Measurements from ENCODE around the gene KIF1C.
"Not testable (repeated sequence)": the region's sequence is repeated elsewhere in the genome, so short reads cannot be mapped to it uniquely, and the experiment has no call there.

Gene KIF1C

DNA sequence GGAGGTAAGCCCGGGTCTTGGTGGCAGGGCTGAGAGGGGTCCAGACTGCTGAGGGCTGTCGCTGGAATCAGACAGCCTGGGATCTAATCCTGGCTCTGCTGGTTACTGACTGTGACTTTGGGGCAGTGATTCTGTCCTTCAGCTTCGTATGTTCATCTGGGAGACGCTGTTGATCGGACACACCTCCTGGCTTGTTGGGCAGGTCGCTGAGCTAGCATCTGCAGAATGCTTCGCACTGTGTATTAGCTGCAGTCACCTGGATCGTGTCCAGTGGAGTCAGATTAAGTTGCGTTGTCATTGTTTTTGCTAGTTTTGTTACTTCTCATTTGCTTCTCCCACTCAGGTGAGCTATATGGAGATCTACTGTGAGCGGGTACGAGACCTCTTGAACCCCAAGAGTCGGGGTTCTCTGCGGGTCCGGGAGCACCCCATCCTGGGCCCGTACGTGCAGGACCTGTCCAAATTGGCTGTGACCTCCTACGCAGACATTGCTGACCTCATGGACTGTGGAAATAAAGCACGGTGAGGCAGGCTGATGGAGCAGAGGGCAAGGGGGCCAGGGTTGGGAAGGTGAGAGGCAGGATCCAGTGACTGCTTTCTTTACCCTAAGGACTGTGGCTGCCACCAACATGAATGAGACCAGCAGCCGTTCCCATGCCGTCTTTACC, 4.5 kb downstream of the KIF1C start:
- DNase-seq: no peak

- DNase-seq: no peak
Measured at GRCh38 chr17:5003214-5003867, 5.6 kb downstream of the KIF1C start.

DNA sequence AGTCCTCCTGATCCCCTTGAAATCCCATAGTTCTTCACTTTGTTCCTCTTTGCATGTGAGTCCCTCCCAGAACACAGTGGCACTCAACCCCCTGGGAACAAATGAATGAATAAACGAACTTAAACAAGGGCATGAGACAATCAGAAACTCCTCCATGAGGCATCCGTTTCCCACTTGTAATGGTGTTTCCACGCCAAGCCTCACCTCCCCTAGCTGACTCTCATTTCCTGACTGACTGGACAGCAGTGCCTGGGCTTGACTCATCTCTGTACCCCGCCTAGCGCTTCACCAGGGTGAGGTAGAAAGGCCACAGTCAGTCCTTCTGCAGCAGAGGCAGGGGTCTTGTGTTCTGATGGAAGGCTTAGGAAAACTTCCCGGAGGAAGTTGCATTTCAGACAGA, 14.2 kb downstream of the KIF1C start:
- DNase-seq: no peak

GRCh38 chr17:5014357-5014756, 16.6 kb downstream of the KIF1C start:
- no peak for DNase-seq

DNA sequence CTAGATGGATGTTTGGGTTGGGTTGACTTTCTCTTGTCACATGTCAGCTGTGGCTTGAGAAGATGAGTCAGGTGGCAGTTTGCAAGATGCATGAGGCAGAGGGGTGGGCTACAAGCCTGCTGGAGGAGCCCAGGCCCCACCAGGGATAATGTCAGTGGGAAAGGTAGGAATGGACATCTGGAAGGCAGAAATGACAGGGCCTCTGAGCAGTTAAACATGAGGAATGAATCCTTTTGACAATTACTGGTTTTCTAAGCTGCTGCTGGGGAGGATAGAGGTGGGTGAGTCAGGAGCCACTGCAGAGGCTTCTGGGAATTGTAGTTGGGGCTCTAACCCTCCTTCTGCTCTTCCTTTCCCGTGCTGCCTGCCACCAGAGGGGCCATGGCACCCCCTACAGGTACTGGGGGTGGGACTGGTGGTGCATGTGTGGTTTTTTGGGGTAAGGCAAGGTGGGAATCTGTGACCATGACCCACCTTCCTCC, 21.8 kb downstream of the KIF1C start:
- no peak for DNase-seq

GRCh38 chr17:5020502-5021023, 22.8 kb downstream of the KIF1C start:
- DNase-seq: no peak

DNA sequence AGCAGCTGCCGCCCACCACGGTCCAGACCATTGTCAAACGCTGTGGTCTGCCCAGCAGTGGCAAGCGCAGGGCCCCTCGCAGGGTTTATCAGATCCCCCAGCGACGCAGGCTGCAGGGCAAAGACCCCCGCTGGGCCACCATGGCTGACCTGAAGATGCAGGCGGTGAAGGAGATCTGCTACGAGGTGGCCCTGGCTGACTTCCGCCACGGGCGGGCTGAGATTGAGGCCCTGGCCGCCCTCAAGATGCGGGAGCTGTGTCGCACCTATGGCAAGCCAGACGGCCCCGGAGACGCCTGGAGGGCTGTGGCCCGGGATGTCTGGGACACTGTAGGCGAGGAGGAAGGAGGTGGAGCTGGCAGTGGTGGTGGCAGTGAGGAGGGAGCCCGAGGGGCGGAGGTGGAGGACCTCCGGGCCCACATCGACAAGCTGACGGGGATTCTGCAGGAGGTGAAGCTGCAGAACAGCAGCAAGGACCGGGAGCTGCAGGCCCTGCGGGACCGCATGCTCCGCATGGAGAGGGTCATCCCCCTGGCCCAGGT, 24.5 kb downstream of the KIF1C start:
- DNase-seq: no peak

GRCh38 chr17:5023588-5024147, 25.9 kb downstream of the KIF1C start:
- DNase-seq: no peak

GRCh38 chr17:5024604-5025003, 26.9 kb downstream of the KIF1C start:
- no peak for DNase-seq

- no peak for DNase-seq
Measured at GRCh38 chr17:5027299-5027698, 29.5 kb downstream of the KIF1C start.

DNA sequence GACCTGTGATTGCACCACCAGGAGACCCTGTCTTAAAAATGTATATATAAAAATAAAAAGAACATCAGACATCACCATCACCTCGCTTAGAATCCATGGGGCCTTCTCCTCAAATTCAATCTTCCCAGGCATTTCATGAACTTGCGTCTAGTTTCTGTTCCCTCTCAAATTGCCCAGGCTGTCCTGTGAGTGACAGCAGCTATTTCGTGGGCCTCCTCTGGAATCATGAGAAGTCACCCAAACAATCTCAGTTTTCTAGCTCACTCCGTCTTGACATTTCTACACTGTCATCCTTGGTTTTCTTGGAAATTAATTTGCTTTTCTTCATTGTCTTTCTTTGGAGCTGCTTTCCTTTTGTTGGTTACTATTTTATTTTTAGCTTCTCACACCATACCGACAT, 30.2 kb downstream of the KIF1C start:
- no peak for DNase-seq

GRCh38 chr17:5030168-5030567, 32.4 kb downstream of the KIF1C start:
- not testable (repeated sequence) for DNase-seq

- peak; percentile 44 for DNase-seq
Measured at GRCh38 chr17:5031365-5032082, 33.8 kb downstream of the KIF1C start.

DNA sequence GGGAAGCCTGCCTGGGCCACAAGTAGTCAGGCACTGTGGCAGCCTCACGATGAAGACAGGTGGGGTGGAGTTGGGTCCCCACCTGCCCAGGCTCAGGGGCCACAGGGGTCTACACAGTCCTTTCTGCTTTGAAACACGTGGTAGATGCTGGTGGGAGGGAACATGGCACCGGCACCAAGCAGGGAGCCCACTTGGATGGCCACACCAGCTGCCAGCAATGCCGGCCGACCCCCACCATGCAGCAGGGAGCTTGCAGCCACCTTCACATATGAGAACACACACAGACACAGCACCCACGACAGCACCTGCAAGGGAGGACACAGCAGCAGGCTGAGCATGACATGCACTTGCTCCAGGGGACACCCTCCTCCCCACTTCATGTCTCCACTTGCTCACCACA, 35.1 kb downstream of the KIF1C start:
- no peak for DNase-seq

DNA sequence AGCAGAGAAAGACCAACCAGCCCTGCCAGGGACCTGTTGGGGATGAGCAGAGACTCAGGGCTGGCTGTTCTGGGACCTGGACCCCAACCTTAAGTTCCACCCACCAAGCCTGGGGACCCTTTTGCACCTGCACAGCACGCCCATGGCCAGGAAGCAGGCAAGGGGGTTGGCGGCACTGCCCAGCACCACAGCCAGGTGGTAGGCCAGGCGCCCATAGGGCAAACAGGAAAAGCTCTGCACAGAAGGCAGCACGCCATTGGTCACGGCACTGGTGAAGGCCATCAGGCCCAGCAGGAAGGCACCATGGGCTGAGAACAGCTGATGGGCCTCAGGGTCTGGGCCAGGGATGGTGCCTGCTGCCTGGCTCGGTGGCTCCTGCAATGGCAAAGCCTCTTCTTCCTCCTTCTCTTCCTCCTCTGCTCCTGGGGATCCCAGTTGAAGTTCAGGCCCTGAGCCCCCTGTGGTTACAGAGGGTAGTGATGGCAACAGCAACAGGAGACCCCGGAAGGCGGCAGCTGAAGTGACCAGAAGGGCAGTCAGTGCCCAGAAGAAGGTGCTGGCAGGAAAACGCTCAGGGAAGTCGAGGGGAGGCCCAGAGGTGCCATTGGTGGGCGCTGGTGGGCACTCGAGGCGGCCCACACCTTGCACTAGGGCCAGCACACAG, 35.7 kb downstream of the KIF1C start:
- DNase-seq: no peak

- no peak for DNase-seq
Measured at GRCh38 chr17:5034063-5034462, 36.3 kb downstream of the KIF1C start.

DNA sequence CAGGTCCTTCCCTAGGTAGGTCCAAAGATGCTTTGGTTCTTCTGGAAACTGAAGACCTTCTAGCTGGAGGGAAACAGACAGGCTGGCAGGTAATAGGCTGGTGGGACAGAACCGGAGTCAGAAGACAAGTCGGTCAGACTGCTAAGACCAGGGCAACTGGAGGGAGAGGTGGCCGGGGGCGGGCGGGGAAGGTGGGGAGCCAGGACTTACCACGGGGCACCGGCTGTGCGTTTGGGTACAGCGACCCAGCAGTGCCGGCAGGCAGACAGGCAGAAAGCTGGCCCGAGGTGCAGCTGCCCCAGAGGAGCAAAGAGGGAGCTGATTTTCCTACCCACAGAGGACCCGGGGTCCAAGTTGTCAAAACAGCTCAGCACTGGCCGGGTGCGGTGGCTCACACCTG, 36.9 kb downstream of the KIF1C start:
- DNase-seq: no peak

- no peak for DNase-seq
Measured at GRCh38 chr17:5035315-5035714, 37.6 kb downstream of the KIF1C start, which contains the start of gene SLC52A1. Gene SLC52A1 (minus strand): TSS chr17:5035426. CDS start chr17:5034606, 820 bp downstream.

DNA sequence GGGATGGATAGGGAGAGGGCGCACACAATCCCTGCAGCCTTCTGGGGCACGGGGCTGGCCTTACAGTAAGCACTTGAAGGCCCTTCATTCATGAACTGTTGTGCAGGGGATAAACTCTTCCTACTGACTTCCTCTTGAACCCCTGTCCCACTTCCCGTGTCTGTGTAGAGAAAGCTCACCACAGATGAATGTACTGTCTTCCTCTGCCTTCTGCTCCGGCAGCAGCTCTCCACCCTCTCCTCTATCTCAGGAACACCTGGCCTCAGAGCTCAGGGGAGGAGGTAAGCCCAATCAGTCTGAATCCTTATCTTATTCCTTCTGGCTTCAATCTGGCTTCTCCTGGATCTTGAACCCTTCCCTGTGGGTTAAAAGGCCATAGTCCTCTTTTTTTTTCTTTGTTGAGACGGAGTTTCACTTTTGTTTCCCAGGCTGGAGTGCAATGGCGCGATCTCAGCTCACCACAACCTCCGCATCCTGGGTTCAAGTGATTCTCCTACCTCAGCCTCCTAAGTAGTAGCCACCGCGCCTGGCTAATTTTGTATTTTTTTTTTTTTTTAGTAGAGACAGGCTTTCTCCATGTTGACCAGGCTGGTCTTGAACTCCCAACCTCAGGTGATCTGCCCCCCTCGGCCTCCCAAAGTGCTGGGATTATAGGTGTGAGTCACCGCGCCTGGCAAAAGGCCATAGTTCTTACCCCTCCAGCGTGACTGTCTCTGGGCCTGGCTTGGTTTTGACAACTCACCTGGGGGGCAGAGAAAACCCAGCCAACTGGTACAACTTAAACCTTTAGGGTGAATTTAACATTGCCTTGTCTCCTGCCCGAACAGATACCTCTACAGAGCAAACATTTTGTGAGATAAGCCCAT, 44.6 kb downstream of the KIF1C start:
- DNase-seq: no peak

GRCh38 chr17:5043524-5043923, 45.8 kb downstream of the KIF1C start:
- DNase-seq: no peak

DNA sequence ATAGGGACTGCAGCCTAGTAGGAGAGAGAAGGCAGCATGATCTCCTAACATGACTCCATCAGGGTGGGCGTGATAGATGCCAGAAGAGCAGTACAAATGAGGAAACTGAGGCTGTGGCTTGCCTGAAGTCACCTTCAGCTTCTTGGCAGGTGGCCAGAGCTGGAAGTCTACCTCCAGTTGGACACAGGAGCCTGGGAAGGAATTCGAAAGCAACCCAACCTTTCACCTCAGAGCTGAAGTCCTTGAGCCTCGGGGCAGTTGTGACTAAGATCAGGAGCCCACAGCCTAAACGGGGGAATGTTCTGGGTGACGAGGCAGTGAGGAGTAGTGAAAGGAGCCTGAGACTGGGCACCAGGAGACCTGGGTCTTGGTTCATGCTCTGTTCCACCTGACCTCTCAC, 46.9 kb downstream of the KIF1C start:
- no peak for DNase-seq

DNA sequence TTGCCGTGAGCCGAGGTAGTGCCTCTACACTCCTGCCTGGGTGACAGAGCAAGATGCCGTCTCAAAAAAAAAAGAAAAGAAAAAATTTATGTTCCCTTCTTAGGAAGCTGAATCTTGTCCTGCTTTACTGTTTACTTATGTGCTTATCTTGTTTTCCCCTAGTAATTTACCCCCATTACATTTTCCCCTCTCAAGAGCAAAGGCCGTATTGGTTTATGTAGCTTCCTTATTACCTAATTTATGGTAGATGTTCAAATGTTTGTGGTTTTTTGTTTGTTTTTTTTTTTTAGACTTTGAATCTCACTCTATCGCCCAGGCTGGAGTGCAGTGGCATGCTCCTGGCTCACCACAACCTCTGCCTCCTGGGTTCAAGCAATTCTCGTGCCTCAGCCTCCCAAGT, 47.7 kb downstream of the KIF1C start:
- no peak for DNase-seq

Data from NCI-H510A (cell line).